H1 (cell line): ENCODE results near the gene STK11. TPM values are rescaled to one million over a fixed set of nuclear protein-coding genes. Genes with fewer than 3 reads are reported as not detected.

Experiments used
- polyA plus RNA-seq, 7 experiments: library from polyadenylated mRNA; depleted of rRNA in 3 of 7; stranded (reverse) in 5 of 7; unstranded in 2 of 7; fragments of >200 nt in 5 of 7; fragments of 200-250 nt in 2 of 7; gene quantifications; 1 replicate in 5 of 7; 2 replicates in 1 of 7; 4 replicates in 1 of 7; pipeline versions ENCODE4 v1.2.1 to v1.2.3, GENCODE V29; 2011 to 2013; ENCODE audit warnings: missing spikeins in 2 of 7, mixed read lengths in 2 of 7
- total RNA-seq: library from RNA; stranded (reverse); fragmentation: NEBNext Ultra II Directional; extraction: Animal tissue kit (Norgen Biotek cat#: 25700); gene quantifications from 2 replicates; pipeline ENCODE4 v1.2.1, GENCODE V29; 2021
- TF ChIP-seq, protein P1 (sequence below): IDR thresholded peaks from 2 replicates; pipeline ENCODE4 v1.6.1; 2012; ENCODE audit warnings: inconsistent platforms

Gene STK11
- total and polyA plus RNA-seq, 2 of the 8 experiments (the other 6 are each of a cell fraction or from before 2014, with no cell fraction given): 45.3 to 70.7 TPM

GRCh38 chr19:1227304-1228054 lies 21.9 kb downstream of the STK11 start (continued):
- TF ChIP-seq, protein P1, sequence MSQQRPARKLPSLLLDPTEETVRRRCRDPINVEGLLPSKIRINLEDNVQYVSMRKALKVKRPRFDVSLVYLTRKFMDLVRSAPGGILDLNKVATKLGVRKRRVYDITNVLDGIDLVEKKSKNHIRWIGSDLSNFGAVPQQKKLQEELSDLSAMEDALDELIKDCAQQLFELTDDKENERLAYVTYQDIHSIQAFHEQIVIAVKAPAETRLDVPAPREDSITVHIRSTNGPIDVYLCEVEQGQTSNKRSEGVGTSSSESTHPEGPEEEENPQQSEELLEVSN: no peak
